ENCODE results near the gene RBPJ.
"Not testable (repeated sequence)": the region's sequence is repeated elsewhere in the genome, so short reads cannot be mapped to it uniquely, and the experiment has no call there.

Gene RBPJ

DNA sequence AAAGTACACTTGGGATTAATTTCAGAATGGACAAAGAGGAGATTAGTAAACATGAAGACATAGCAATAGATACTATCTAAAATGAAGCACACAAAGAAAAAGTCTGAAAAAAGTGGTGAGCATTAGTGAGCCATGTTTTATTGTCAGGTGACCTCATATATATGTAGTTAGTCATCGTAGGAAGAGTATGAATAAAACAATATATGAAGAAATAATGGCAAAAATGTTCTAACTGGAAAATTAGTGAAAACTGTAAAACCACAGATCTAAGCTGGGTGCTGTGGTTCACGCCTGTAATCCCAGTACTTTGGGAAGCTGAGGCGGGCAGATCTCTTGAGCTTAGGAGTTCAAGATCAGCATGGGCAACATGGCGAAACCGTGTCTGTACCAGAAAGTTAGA is 67.9 kb downstream of the RBPJ start:
- Histone ChIP-seq H3F3A (ENCODE audit: insufficient read depth, low read length) (no peaks in the 10 kb centered on the region), H3K4me3 (ENCODE audit: low read depth, low read length, poor library complexity, severe bottlenecking) (no peak overlapping the region), H3K4me2 (ENCODE audit: low read length) (no peak overlapping the region), H3K4me1 (ENCODE audit: insufficient read depth, low read length, severe bottlenecking) (no peaks in the 10 kb centered on the region), H3K79me2 (ENCODE audit: insufficient read depth, low read length) (no peaks in the 10 kb centered on the region), H3K9ac (ENCODE audit: low read length) (no peak overlapping the region), H3K9me2 (ENCODE audit: low read depth, low read length) (no peaks in the 10 kb centered on the region), H3K27ac (ENCODE audit: low read depth, low read length, poor library complexity, severe bottlenecking) (no peak overlapping the region), H3K27me3 (ENCODE audit: insufficient read depth, low read length) (no peaks in the 10 kb centered on the region), H3K9me3 (ENCODE audit: low read length) (no peaks in the 10 kb centered on the region), H2AFZ (ENCODE audit: low read length) (no peak overlapping the region), H3K36me3 (ENCODE audit: insufficient read depth, low read length) (peaks cover 15% of the 10 kb centered on the region), H4K20me1 (ENCODE audit: insufficient read depth, low read length) (no peaks in the 10 kb centered on the region)
- TF ChIP-seq EZH2 (IDR thresholded peaks at IDR 0.05; ENCODE audit: borderline replicate concordance, low read length), result no peak
- TF ChIP-seq, protein P1, sequence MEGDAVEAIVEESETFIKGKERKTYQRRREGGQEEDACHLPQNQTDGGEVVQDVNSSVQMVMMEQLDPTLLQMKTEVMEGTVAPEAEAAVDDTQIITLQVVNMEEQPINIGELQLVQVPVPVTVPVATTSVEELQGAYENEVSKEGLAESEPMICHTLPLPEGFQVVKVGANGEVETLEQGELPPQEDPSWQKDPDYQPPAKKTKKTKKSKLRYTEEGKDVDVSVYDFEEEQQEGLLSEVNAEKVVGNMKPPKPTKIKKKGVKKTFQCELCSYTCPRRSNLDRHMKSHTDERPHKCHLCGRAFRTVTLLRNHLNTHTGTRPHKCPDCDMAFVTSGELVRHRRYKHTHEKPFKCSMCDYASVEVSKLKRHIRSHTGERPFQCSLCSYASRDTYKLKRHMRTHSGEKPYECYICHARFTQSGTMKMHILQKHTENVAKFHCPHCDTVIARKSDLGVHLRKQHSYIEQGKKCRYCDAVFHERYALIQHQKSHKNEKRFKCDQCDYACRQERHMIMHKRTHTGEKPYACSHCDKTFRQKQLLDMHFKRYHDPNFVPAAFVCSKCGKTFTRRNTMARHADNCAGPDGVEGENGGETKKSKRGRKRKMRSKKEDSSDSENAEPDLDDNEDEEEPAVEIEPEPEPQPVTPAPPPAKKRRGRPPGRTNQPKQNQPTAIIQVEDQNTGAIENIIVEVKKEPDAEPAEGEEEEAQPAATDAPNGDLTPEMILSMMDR (IDR thresholded peaks at IDR 0.05; ENCODE audit: low read length), result no peak

DNA sequence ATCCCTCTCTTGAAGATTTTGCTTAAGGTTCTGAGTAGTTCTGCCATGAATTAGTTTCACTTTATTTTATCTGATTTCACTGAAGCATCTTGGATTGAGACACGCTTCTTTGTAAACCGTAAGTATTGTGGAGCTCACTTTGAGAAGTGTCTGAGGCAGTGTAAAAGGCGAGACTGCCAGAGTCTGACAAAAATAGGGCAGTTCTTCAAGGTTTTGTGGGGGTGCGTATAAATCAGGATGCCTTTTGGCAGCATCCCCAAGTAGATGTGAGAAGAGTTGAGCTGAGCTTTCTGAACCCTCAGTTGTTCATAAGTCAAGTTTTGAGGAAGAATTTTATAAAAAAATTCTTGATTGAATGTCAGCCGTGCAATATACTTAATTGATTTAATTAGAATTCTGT is 76.3 kb downstream of the RBPJ start:
- TF ChIP-seq, protein P1 (IDR thresholded peaks at IDR 0.05; ENCODE audit: low read length), result no peak
- no peak for TF ChIP-seq EZH2 (IDR thresholded peaks at IDR 0.05; ENCODE audit: borderline replicate concordance, low read length)
- H3K4me1 ChIP-seq (ENCODE audit: insufficient read depth, low read length, severe bottlenecking), result no peaks in the 10 kb centered on the region
- H3K36me3 ChIP-seq (ENCODE audit: insufficient read depth, low read length), result no peaks in the 10 kb centered on the region
- H3F3A ChIP-seq (ENCODE audit: insufficient read depth, low read length), result no peaks in the 10 kb centered on the region
- H3K27ac ChIP-seq (ENCODE audit: low read depth, low read length, poor library complexity, severe bottlenecking), result no peak overlapping the region
- no peak overlapping the region for H3K9ac ChIP-seq (ENCODE audit: low read length)
- H3K9me3 ChIP-seq (ENCODE audit: low read length), result no peaks in the 10 kb centered on the region
- no peaks in the 10 kb centered on the region for H3K9me2 ChIP-seq (ENCODE audit: low read depth, low read length)
- H4K20me1 ChIP-seq (ENCODE audit: insufficient read depth, low read length), result no peaks in the 10 kb centered on the region
- H3K27me3 ChIP-seq (ENCODE audit: insufficient read depth, low read length), result no peaks in the 10 kb centered on the region
- no peak overlapping the region for H2AFZ ChIP-seq (ENCODE audit: low read length)
- no peaks in the 10 kb centered on the region for H3K79me2 ChIP-seq (ENCODE audit: insufficient read depth, low read length)
- no peak overlapping the region for H3K4me2 ChIP-seq (ENCODE audit: low read length)
- no peak overlapping the region for H3K4me3 ChIP-seq (ENCODE audit: low read depth, low read length, poor library complexity, severe bottlenecking)

DNA sequence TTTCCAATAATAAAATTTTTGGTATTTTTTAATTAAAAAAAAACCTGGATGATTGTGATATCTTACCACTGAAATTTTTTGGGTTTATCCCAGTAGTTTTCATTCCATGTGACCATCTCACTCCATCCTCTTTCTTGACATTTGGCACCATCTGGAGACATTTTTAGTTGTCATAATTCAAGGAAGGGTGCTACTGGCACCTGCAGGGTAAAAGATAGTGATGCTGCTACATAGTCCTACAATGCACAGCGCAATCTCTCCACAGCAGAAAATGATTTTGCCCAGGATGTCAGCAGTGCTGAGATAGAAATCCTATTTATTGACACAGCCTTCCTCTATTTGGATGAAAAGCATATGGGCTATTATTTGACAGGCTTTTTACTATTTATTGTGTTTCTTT is 79.3 kb downstream of the RBPJ start:
- Histone ChIP-seq H3F3A (ENCODE audit: insufficient read depth, low read length) (no peaks in the 10 kb centered on the region), H2AFZ (ENCODE audit: low read length) (no peak overlapping the region), H3K9ac (ENCODE audit: low read length) (no peak overlapping the region), H3K9me2 (ENCODE audit: low read depth, low read length) (no peaks in the 10 kb centered on the region), H3K27ac (ENCODE audit: low read depth, low read length, poor library complexity, severe bottlenecking) (no peak overlapping the region), H3K4me3 (ENCODE audit: low read depth, low read length, poor library complexity, severe bottlenecking) (no peak overlapping the region), H3K79me2 (ENCODE audit: insufficient read depth, low read length) (no peaks in the 10 kb centered on the region), H3K27me3 (ENCODE audit: insufficient read depth, low read length) (no peaks in the 10 kb centered on the region), H3K9me3 (ENCODE audit: low read length) (no peaks in the 10 kb centered on the region), H3K4me2 (ENCODE audit: low read length) (no peak overlapping the region), H3K36me3 (ENCODE audit: insufficient read depth, low read length) (no peaks in the 10 kb centered on the region), H3K4me1 (ENCODE audit: insufficient read depth, low read length, severe bottlenecking) (no peaks in the 10 kb centered on the region), H4K20me1 (ENCODE audit: insufficient read depth, low read length) (no peaks in the 10 kb centered on the region)
- TF ChIP-seq EZH2 (IDR thresholded peaks at IDR 0.05; ENCODE audit: borderline replicate concordance, low read length), result no peak
- TF ChIP-seq, protein P1 (IDR thresholded peaks at IDR 0.05; ENCODE audit: low read length), result no peak

DNA sequence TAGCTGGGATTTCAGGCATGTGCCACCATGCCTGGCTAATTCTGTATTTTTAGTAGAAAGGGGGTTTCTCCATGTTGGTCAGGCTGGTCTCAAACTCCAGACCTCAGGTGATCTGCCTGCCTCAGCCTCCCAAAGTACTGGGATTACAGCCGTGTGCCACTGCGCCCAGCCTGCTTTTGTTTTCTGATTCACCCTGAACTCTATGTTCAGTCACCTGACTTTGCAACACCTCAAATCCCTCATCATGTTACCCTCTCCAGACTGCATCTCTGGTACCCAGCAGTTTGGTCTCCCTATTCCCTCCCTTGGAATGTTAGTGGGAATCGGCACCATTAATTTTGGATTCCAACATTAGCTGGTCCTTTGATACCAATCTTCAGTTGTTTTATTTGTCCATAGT is 81.2 kb downstream of the RBPJ start:
- H3K9ac ChIP-seq (ENCODE audit: low read length); H3K9me2 ChIP-seq (ENCODE audit: low read depth, low read length); H3K27me3 ChIP-seq (ENCODE audit: insufficient read depth, low read length); H3K4me2 ChIP-seq (ENCODE audit: low read length); H3K79me2 ChIP-seq (ENCODE audit: insufficient read depth, low read length); H3K4me1 ChIP-seq (ENCODE audit: insufficient read depth, low read length, severe bottlenecking); H3K9me3 ChIP-seq (ENCODE audit: low read length); H3K4me3 ChIP-seq (ENCODE audit: low read depth, low read length, poor library complexity, severe bottlenecking); H2AFZ ChIP-seq (ENCODE audit: low read length); H3K27ac ChIP-seq (ENCODE audit: low read depth, low read length, poor library complexity, severe bottlenecking); H4K20me1 ChIP-seq (ENCODE audit: insufficient read depth, low read length); H3F3A ChIP-seq (ENCODE audit: insufficient read depth, low read length): not testable (repeated sequence)
- peaks cover 12% of the 10 kb centered on the region for H3K36me3 ChIP-seq (ENCODE audit: insufficient read depth, low read length)

Measured in OCI-LY1 (cell line).